HEK293 (cell line): ENCODE data around the gene CENPI.

Experiments
- CTCF ChIA-PET: fragments of 350-600 bp; formaldehyde crosslinking; extraction: SDS; loops from one replicate; lab custom pipeline; 2021; ENCODE audit warnings: antibody characterized with exemption; lab: Yijun Ruan, JAX
- POLR2A ChIA-PET: fragments of 300-600 bp; formaldehyde crosslinking; extraction: SDS; loops from one replicate; lab custom pipeline; 2020; ENCODE audit warnings: antibody characterized with exemption, inconsistent platforms; lab: Yijun Ruan, JAX
- H3K27ac ChIP-seq: fragments of 200-500 bp; sonication (Bioruptor generic); 2 replicates; pipeline ENCODE4 v1.5.1; 2014; ENCODE audit warnings: low read depth, low read length, control low read depth, inconsistent platforms; ENCODE audit errors: extremely low read depth
- H3K36me3 ChIP-seq, 2 experiments: fragments of 200-500 bp in 1 of 2; sonication (Bioruptor generic) in 1 of 2; 1 replicate in 1 of 2; 2 replicates in 1 of 2; pipeline ENCODE4 v1.5.1; 2014 to 2017; ENCODE audit warnings: inconsistent platforms in 2 of 2, low read length in 2 of 2; ENCODE audit not compliant: control insufficient read depth in 2 of 2, insufficient read depth in 1 of 2
- H3K4me1 ChIP-seq: fragments of 200-500 bp; sonication (Bioruptor generic); 2 replicates; pipeline ENCODE4 v1.5.1; 2014; ENCODE audit warnings: mild to moderate bottlenecking, low read length, inconsistent platforms; ENCODE audit not compliant: control insufficient read depth, insufficient read depth
- H3K4me3 ChIP-seq: 2 replicates; pipeline ENCODE4 v1.5.1; 2011; ENCODE audit warnings: low read depth, mild to moderate bottlenecking, control low read depth, low read length, moderate library complexity
- H3K9me3 ChIP-seq: fragments of 200-500 bp; sonication (Bioruptor generic); 2 replicates; pipeline ENCODE4 v1.5.1; 2014; ENCODE audit warnings: low read depth, low read length, inconsistent platforms; ENCODE audit not compliant: control insufficient read depth, insufficient read depth
- GFI1B ChIP-seq: fragments of 450-650 bp; formaldehyde crosslinking; IDR thresholded peaks from 2 replicates; pipeline ENCODE4 v1.5.1; 2016; ENCODE audit warnings: missing biosample characterization, missing genetic modification characterization
- HOXA7 ChIP-seq: sonication (generic); formaldehyde crosslinking; IDR thresholded peaks from 2 replicates; pipeline ENCODE4 v1.8.1; 2022; ENCODE audit warnings: missing genetic modification reagents, borderline replicate concordance
- ZBTB20 ChIP-seq: fragments of 450-650 bp; formaldehyde crosslinking; IDR thresholded peaks from 2 replicates; pipeline ENCODE4 v1.5.1; 2016; ENCODE audit warnings: missing biosample characterization, missing genetic modification characterization
- ZNF146 ChIP-seq: fragments of 450-650 bp; formaldehyde crosslinking; IDR thresholded peaks from 2 replicates; pipeline ENCODE4 v1.5.1; 2016; ENCODE audit warnings: missing biosample characterization, missing genetic modification characterization
- ZNF184 ChIP-seq: fragments of 450-650 bp; IDR thresholded peaks from 2 replicates; pipeline ENCODE4 v1.5.1; 2018; ENCODE audit warnings: missing biosample characterization, mild to moderate bottlenecking, missing genetic modification characterization
- ZNF354C ChIP-seq: fragments of 450-650 bp; formaldehyde crosslinking; IDR thresholded peaks from 2 replicates; pipeline ENCODE4 v1.5.1; 2016; ENCODE audit warnings: missing biosample characterization, missing genetic modification characterization, low read depth, borderline replicate concordance
- ZNF37A ChIP-seq: fragments of 450-650 bp; IDR thresholded peaks from 2 replicates; pipeline ENCODE4 v1.5.1; 2018; ENCODE audit warnings: missing biosample characterization, missing genetic modification characterization
- ZNF404 ChIP-seq: fragments of 450-650 bp; formaldehyde crosslinking; IDR thresholded peaks from 2 replicates; pipeline ENCODE4 v1.5.1; 2017; ENCODE audit warnings: missing biosample characterization, missing genetic modification characterization
- ZNF473 ChIP-seq: fragments of 450-650 bp; formaldehyde crosslinking; IDR thresholded peaks from 2 replicates; pipeline ENCODE4 v1.5.1; 2017; ENCODE audit warnings: missing biosample characterization, missing genetic modification characterization
- ZNF549 ChIP-seq: fragments of 450-650 bp; IDR thresholded peaks from 2 replicates; pipeline ENCODE4 v1.5.1; 2018; ENCODE audit warnings: missing biosample characterization, missing genetic modification characterization, mild to moderate bottlenecking, inconsistent platforms, moderate library complexity
- ZNF585B ChIP-seq: fragments of 450-650 bp; formaldehyde crosslinking; IDR thresholded peaks from 2 replicates; pipeline ENCODE4 v1.5.1; 2016; ENCODE audit warnings: missing biosample characterization, missing genetic modification characterization
- ZNF623 ChIP-seq: fragments of 450-650 bp; formaldehyde crosslinking; IDR thresholded peaks from 2 replicates; pipeline ENCODE4 v1.5.1; 2016; ENCODE audit warnings: missing biosample characterization, missing genetic modification characterization
- ZNF670 ChIP-seq: fragments of 450-650 bp; formaldehyde crosslinking; IDR thresholded peaks from 2 replicates; pipeline ENCODE4 v1.5.1; 2016; ENCODE audit warnings: missing biosample characterization, missing genetic modification characterization, low read depth
- ZNF785 ChIP-seq: fragments of 450-650 bp; formaldehyde crosslinking; IDR thresholded peaks from 2 replicates; pipeline ENCODE4 v1.5.1; 2016; ENCODE audit warnings: missing biosample characterization, missing genetic modification characterization
- TF ChIP-seq, protein P1 (sequence below): sonication (generic); formaldehyde crosslinking; IDR thresholded peaks from 2 replicates; pipeline ENCODE4 v1.8.1; 2022; ENCODE audit warnings: mild to moderate bottlenecking, moderate library complexity, missing genetic modification reagents
- TF ChIP-seq, protein P2 (sequence below): fragments of 450-650 bp; formaldehyde crosslinking; IDR thresholded peaks from 2 replicates; pipeline ENCODE4 v1.5.1; 2017; ENCODE audit warnings: missing biosample characterization, missing genetic modification characterization
- TF ChIP-seq, protein P3 (sequence below): fragments of 450-650 bp; formaldehyde crosslinking; IDR thresholded peaks from 2 replicates; pipeline ENCODE4 v1.5.1; 2016; ENCODE audit warnings: missing biosample characterization, missing genetic modification characterization, borderline replicate concordance
- TF ChIP-seq, protein P4 (sequence below): fragments of 450-650 bp; formaldehyde crosslinking; IDR thresholded peaks from 2 replicates; pipeline ENCODE4 v1.5.1; 2016; ENCODE audit warnings: missing biosample characterization, missing genetic modification characterization
- TF ChIP-seq, protein P5 (sequence below): fragments of 450-650 bp; formaldehyde crosslinking; IDR thresholded peaks from 2 replicates; pipeline ENCODE4 v1.5.1; 2017; ENCODE audit warnings: missing biosample characterization, missing genetic modification characterization

CENPI gene

DNA sequence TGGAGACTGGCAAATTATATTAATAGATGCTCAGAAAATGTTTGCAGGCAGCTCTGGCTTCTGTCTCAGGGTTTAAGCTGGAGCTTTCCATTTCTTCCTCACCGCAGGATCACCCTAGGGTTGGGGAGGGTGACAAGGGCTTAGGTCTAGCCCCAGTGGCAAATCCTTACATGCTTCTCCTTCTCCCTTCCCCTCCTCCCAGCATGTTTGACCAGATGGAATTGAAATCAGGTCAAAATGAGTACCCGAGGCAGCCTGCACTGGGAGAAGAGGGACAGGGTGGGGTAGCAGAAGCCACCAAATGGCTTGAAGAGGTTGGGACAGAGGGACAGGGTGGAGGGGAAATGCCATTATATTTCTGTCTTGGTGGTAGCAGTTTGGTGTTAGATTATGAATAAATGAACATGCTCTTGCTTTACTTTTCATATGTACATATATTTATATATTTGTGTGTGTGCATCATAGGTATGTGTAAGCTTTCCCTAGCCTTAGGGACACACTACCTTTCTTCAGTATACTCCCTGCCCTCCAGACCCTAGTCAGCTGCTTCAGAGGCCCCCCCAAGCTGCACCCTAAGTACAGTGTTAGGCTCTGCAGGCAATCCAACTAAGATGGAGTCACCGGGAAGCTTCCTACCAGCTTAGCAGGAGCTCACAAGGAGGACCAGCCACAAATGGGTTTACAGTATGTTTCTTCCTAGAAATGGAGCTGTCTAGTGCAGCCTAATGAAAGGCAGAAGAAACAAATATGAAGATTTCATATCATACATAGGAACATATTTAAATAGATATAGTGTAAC is 17.5 kb upstream of the CENPI start:
- no peak overlapping the region for H3K27ac ChIP-seq
- CTCF ChIA-PET = interaction anchor here (0.7 kb wide), 1 partner anchor 155 kb away, joined by 3 read pairs; no protein-coding TSS in a partner anchor
- TF ChIP-seq ZNF670 (tag by site-specific recombination) = no peak
- TF ChIP-seq, protein P1, sequence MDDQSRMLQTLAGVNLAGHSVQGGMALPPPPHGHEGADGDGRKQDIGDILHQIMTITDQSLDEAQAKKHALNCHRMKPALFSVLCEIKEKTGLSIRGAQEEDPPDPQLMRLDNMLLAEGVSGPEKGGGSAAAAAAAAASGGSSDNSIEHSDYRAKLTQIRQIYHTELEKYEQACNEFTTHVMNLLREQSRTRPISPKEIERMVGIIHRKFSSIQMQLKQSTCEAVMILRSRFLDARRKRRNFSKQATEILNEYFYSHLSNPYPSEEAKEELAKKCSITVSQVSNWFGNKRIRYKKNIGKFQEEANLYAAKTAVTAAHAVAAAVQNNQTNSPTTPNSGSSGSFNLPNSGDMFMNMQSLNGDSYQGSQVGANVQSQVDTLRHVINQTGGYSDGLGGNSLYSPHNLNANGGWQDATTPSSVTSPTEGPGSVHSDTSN (CRISPR knock-in tag) = no peak
- no peak for TF ChIP-seq ZNF473
- no peak for TF ChIP-seq ZNF585B
- TF ChIP-seq ZNF623 (tag by site-specific recombination) = no peak
- TF ChIP-seq ZBTB20 = no peak
- TF ChIP-seq, protein P2, sequence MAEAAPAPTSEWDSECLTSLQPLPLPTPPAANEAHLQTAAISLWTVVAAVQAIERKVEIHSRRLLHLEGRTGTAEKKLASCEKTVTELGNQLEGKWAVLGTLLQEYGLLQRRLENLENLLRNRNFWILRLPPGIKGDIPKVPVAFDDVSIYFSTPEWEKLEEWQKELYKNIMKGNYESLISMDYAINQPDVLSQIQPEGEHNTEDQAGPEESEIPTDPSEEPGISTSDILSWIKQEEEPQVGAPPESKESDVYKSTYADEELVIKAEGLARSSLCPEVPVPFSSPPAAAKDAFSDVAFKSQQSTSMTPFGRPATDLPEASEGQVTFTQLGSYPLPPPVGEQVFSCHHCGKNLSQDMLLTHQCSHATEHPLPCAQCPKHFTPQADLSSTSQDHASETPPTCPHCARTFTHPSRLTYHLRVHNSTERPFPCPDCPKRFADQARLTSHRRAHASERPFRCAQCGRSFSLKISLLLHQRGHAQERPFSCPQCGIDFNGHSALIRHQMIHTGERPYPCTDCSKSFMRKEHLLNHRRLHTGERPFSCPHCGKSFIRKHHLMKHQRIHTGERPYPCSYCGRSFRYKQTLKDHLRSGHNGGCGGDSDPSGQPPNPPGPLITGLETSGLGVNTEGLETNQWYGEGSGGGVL (tag by site-specific recombination) = no peak
- no peak for TF ChIP-seq GFI1B (tag by site-specific recombination)
- no peak for TF ChIP-seq ZNF184 (tag by site-specific recombination)
- no peak for TF ChIP-seq ZNF37A (tag by site-specific recombination)
- no peak for TF ChIP-seq ZNF404 (tag by site-specific recombination)
- no peak for TF ChIP-seq HOXA7 (CRISPR knock-in tag)
- TF ChIP-seq ZNF785 (tag by site-specific recombination) = no peak
- no peak for TF ChIP-seq ZNF549 (tag by site-specific recombination)
- TF ChIP-seq ZNF354C (tag by site-specific recombination) = no peak
- TF ChIP-seq, protein P3, sequence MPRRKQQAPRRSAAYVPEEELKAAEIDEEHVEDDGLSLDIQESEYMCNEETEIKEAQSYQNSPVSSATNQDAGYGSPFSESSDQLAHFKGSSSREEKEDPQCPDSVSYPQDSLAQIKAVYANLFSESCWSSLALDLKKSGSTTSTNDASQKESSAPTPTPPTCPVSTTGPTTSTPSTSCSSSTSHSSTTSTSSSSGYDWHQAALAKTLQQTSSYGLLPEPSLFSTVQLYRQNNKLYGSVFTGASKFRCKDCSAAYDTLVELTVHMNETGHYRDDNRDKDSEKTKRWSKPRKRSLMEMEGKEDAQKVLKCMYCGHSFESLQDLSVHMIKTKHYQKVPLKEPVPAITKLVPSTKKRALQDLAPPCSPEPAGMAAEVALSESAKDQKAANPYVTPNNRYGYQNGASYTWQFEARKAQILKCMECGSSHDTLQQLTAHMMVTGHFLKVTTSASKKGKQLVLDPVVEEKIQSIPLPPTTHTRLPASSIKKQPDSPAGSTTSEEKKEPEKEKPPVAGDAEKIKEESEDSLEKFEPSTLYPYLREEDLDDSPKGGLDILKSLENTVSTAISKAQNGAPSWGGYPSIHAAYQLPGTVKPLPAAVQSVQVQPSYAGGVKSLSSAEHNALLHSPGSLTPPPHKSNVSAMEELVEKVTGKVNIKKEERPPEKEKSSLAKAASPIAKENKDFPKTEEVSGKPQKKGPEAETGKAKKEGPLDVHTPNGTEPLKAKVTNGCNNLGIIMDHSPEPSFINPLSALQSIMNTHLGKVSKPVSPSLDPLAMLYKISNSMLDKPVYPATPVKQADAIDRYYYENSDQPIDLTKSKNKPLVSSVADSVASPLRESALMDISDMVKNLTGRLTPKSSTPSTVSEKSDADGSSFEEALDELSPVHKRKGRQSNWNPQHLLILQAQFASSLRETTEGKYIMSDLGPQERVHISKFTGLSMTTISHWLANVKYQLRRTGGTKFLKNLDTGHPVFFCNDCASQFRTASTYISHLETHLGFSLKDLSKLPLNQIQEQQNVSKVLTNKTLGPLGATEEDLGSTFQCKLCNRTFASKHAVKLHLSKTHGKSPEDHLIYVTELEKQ (tag by site-specific recombination) = no peak
- TF ChIP-seq, protein P4, sequence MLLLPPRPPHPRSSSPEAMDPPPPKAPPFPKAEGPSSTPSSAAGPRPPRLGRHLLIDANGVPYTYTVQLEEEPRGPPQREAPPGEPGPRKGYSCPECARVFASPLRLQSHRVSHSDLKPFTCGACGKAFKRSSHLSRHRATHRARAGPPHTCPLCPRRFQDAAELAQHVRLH (tag by site-specific recombination) = no peak
- TF ChIP-seq, protein P5, sequence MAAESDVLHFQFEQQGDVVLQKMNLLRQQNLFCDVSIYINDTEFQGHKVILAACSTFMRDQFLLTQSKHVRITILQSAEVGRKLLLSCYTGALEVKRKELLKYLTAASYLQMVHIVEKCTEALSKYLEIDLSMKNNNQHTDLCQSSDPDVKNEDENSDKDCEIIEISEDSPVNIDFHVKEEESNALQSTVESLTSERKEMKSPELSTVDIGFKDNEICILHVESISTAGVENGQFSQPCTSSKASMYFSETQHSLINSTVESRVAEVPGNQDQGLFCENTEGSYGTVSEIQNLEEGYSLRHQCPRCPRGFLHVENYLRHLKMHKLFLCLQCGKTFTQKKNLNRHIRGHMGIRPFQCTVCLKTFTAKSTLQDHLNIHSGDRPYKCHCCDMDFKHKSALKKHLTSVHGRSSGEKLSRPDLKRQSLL (tag by site-specific recombination) = no peak
- no peak for TF ChIP-seq ZNF146
- TF ChIP-seq, all 188 proteins: peak for 0
- H3K4me1 ChIP-seq = peaks cover 2% of the 10 kb centered on the region; the same call in 1 of the 2 replicates
- POLR2A ChIA-PET = interaction anchor here (1.2 kb wide), 1 partner anchor 18 kb away, joined by 4 read pairs; the partner anchor contains the start of gene CENPI
- H3K4me3 ChIP-seq = no peak overlapping the region
- no peaks in the 10 kb centered on the region for H3K9me3 ChIP-seq
- H3K36me3 ChIP-seq = no peaks in the 10 kb centered on the region
